Activated CD8-positive, alpha-beta memory T cell treated with anti-CD3 and anti-CD28 coated beads for 48 hours (primary cell): Measurements from ENCODE around the gene MYH6.
"Not testable (repeated sequence)": the region's sequence is repeated elsewhere in the genome, so short reads cannot be mapped to it uniquely, and the experiment has no call there.

ENCODE experiments used
- DNase-seq, 3 experiments: peaks; one replicate each; pipeline ENCODE4 v3.0.0-alpha.2; 2020; ENCODE audit warnings: low read depth in 2 of 3, low spot score in 2 of 3

Gene MYH6

DNA sequence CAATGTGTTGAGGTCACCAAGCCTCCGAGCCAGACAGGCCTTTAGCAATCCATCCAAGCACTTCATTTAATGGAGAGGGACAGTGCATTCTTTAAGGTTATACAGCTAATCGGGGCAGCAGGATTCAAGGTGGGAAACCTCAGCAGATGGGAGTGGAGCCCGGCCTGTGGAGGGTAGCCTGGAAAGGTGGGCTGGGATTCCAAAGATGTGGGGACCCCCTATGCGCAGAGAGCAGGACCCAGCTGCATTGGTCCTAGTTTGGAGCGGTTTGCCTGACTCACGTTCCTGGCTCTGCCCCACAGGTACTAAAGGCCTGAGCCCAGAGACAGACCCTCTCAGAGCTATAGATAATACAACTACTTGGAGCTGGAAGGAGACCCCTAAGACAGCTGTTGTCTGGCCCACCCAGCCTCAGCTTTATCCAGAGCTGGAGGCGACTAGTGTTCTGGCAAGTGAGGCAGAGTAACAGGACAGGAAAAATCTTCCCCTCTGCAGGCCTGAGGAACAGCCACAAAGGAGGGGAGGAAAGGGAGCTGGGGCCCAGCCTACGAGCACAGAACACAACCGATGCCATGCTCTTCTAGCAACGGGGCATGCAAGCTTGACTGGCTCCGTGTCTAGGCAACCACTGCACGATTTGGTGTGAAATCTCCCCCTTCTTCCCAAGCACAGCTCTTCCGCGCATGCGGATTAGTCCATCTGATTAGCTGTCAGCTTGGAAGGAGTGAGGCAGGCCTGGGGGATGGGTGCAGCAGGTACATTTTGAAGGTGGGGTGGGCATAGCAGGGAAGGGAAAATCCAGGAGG, 28.5 kb upstream of the MYH6 start:
- DNase-seq = no peak

DNA sequence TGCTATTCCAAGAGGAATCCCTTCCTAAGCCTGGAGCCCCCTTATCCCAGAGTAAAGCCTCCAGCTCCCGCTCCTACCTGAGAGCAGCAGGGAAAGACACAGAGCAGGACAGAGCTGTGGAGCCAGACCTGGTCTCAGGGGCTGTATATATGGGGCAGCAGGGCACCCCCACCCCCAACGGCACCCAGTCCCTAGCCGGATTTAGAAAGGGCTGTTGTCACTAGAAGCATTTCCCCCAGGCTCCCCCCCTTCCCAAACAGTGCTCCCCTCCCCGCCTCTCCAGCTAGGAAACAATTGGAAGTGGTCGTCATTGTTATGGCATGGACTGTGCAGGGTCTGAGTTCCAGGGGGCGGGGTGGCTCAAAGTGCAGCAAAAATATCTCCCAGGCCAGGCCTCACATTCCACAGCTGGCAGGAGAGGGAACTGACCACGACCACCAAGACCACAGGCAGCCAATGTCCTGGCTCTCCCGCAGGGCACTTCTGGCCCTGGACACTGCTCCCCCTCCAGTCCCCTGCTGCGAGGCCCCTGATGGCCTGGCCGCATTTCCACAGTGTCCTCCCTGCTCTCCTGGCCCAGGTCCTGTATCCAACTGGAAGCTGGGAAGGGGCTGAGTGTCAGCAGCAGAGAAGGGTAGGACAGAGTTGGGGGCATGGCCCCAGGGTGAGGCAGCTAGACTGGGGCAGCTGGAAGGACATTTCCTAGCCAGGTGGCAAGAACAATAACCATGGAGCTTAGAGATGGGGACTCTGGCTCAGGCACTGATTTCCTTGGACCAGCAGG, 27.7 kb upstream of the MYH6 start, which contains the start of gene MYH7:
Gene MYH7, minus strand, starts transcription at position 118 of the 784 bp plus-strand sequence. CDS start 1,928 bp downstream, outside the sequence.
- no peak for DNase-seq

DNA sequence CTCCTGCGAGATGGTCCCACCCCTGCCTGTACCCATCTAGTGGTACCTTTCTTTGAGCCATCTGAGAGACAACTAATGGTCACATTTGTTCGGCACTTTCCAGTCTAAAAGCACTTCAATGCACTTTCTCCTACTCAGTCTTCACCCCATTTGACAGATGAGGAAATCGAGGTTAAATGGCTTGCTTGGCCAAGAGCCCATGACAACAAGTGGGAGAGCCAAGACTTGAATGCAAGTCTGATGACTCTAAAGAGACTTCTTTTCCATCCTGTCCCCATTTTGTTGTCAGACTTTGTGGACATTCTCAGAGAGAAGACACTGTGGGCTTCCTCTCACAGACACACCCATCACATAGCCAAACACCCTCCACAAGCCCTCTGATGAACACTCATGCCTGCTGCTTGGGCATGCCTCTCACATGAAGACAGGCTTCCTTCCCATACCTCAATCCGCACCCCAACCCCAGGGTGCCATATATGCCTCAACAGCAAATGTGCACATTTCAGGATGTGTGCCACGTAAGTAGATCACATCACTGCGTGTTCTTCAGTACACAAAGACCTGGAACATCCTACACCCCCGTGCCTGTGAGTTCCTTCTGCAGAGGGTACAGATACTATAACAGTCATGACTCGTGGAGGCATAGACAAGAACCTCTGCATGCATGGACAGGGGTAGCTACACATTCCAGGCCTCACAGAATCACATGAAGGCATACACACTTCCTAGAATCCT, 26.6 kb upstream of the MYH6 start:
- DNase-seq = no peak

DNA sequence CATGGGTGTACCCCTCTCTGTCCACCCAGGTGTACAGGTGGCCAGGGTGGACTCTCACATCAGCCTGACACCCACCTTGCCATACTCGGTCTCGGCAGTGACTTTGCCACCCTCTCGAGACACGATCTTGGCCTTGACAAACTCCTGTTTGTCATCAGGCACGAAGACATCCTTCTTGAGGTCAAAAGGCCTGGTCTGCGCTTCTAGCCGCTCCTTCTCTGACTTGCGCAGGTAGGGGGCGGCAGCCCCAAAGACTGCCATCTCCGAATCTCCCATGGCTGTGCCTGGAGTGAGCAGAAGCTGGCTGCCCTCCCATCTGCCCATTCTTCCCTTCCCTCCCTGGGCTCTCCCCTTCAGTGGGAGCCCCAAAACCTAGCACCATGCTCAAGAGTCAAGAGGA, 25.4 kb upstream of the MYH6 start:
- no peak for DNase-seq

DNA sequence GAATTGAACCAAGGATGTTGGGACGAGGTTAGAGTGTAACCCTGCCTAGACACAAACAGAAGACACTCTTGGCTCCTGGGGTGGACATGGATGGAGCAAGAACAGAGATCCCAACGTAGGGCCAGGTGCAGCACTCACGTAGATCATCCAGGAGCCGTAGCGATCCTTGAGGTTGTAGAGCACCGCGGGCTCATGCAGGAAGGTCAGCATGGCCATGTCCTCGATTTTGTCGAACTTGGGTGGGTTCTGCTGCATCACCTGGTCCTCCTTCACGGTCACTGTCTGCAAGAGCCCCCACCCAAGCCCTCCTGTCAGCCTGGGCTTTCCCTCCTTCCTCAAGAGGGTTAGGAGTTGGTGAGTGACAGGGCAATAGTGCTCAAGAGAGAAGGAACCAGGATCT, 24.9 kb upstream of the MYH6 start:
- no peak for DNase-seq

DNA sequence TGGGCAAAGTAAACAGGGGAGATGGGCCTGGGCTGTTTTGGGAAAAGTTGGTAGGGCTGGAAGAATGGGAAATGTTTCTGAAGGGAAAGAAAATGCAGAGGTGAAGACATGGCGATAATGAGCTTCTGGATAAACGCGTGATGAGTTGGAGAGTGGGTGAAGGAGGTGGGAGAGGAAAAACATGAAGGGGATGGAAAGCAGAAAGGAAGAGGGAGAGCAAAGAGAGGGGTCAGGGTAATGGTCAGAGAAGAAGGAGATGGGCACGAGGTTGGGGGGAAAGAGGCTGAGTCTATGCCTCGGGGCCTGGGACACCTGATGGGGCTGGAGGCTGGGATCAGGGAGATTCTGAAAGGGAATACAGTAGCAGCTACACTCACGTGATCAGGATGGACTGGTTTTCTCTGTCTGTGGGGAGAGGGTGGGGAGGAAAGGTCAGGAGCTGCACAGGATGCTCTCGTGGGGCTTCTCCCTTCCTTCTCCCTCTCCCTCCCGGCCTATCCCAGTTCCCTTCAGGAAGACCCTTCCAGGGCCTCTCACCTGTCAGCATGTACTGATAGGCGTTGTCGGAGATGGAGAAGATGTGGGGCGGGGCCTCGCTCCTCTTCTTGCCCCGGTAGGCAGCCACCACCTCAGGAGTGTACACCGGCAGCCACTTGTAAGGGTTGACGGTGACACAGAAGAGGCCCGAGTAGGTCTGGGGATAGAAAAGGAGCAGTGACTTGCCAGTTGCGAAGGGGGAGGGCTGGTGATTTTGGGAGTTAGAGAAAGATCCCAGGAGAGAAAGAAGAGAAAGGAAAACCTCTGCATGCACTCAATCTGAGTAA, 24.2 kb upstream of the MYH6 start:
- no peak for DNase-seq

DNA sequence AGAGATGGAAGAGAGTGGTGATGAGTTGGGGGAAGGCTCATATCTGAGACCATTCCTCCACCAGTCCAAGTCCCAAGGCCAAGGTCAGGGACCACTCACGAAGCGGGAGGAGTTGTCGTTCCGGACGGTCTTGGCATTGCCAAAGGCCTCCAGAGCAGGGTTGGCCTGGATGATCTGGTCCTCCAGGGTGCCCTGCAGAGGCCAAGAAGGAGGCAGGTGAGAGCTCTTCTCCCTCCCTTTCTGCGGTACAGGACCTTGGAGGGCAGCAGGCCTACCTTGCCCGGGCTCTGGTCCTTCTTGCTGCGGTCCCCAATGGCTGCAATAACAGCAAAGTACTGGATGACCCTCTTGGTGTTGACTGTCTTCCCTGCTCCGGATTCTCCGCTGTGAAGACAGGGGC, 23.4 kb upstream of the MYH6 start:
- DNase-seq = no peak

DNA sequence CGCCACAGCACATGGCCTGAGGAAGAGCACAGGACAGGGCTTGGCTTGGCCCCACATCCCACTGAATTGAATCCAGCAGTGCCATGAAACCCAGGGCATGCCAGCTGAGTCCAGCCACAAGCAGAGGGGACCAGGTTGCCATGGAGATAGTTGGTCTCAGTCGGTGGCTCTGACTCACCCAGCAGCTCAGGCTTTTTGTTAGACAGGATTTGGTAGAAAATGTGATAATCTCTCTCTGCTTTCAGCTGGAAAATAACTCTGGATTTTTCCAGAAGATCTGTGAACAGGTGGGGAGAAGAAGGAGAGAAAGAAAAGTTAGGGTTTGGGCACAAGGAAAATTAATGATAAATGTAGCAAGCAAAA, 22.6 kb upstream of the MYH6 start:
- DNase-seq = no peak

DNA sequence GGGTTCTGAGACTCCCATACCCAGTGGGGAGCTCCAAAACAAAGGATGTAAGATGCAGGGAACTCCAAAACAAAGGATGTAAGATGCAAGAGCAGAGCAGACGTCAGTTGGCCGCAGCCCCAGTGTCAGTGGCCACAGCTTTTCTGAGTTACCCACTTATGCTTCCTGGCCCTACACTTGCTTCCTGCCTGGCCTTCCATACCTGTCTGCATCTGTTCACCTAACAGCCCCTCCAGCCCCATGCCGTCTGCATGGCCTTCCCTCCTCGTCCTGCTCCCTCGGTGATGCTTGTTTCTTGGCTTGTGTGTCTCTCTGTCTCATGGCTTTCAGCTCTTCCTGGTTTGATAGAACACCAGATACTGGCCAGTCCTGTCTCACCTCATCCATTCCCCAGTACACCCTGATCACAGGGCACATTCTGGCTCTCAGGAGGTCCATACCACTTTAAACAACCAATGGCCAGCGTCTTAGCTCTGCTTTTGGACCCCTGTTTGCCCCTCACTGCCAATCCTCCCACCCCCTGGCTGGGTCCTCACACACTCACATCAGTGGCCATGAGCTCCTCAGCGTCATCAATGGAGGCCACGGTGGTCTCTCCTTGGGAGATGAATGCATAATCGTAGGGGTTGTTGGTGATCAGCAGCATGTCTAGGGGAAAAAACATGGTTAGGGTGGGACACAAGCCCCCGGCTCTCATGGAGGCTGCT, 22.1 kb upstream of the MYH6 start:
- DNase-seq = no peak

DNA sequence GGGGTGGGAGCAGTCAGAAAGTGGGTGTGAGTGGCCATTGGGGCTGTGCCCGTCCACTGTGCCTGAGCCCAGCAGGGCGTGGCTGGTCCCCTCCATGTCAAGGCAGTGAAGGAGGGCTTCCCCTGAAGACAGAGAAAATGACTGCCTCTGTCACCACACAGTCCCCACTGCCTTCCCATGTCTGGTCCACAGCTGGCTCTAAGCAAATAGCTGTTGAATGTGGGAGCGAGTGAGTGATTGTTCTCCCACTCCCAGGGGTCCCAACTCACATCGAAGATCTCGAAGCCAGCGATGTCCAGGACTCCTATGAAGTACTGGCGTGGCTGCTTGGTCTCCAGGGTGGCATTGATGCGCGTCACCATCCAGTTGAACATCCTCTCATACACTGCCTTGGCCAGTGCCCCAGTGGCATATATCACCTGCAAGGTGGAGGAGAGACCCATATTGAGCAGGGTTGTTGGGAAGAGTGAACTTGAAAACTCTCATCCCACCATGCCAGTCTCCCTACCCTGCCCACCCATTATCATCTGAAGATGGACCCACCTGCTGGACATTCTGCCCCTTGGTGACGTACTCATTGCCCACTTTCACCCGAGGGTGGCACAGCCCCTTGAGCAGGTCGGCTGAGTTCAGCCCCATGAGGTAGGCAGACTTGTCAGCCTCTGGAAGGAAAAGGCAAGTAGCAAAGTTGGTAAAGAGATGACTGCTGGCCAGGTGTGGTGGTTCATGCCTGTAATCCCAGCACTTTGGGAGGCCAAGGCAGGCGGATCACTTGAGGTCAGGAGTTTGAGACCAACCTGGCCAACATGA, 20.8 kb upstream of the MYH6 start:
- DNase-seq = no peak

DNA sequence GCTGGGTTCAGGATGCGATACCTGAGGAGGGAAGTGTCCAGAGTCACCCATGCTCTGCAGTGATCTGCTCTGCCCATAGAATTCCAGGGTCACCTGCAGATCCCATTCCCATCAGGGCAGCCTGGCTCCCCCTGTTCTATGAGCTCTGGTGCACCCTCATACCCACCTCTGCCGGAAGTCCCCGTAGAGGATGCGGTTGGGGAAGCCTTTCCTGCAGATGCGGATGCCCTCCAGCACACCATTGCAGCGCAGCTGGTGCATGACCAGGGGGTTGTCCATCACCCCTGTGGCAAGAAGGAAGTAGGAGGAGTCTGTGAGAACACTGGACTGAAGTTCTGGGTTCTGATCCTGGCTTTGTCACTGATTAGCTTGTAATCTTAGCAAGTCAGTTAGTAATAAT, 17.7 kb upstream of the MYH6 start:
- DNase-seq = not testable (repeated sequence)

DNA sequence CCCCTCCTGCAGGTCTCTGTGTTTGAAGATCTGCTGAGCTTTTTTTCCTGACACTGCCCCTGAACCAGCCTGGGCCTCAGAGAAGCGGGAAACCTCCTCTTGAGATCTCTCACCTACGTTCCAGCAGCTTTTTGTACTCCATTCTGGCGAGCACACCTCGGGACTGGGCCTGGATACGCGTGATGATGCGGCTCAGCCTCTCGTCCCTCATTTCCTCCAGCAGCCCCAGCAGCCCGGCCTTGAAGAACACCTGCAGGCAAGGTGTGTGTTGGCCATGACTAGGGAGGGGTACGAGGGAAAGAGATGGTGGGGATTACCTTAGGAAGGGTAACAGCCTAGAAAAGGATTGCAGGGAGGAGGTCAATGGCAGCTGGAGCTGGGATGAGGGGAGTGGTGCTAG, 17.1 kb upstream of the MYH6 start:
- DNase-seq = no peak

DNA sequence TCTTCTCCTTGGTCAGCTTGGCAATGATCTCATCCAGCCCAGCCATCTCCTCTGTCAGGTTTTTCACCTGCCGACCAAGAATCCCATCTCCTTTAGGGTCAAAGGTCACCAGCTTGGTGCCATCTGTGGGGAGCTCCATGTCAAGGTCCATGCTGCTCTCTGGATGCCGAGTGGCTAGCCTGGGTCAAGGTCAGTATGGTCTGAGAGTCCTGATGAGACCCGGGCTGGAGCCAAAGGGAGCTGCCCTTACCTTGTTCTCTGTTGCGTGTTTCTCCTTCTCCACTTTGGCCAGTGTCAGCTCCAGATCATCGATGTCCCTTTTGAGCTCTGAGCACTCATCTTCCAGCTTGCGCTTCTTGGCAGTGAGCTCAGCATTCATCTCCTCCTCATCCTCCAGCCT, 15.6 kb upstream of the MYH6 start:
- DNase-seq = no peak

DNA sequence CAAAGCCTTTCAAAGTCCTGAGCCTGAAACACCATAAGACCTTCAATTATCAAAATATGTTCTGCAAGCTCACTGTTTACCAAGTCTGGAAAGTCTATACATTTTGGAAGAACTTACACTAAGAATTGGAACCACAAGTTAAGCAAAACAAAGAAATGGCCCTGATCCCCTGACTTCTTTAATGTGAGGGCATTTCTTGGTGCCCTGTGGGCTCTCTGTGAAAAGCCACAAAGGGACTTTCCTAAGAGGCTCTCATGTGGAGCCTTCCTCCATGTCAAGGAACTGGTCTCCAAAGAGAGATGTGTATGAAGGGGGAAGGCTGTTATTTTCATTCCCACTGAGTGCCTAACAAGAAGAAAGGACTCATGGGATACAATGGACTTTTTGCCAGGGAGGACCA, 13.5 kb upstream of the MYH6 start:
- DNase-seq = no peak

DNA sequence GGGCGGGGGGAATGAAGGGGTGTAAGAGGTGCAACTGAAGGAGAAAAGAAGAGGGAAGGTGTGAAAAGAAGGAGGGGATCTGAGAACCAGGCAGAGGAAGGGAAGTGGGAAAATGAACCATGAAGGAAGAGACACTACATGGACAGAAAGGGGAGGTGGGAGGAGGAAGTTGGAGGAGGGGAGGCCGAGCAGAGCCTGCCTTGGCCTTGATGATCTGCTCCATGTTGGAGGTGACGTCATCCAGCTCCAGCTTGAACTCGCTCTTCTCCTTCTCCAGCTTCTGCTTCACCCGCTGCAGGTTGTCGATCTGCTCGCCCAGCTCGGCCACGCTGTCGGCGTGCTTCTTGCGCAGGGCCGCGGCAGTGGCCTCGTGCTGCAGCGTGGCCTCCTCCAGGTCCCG, 11.6 kb upstream of the MYH6 start:
- DNase-seq = not testable (repeated sequence)

DNA sequence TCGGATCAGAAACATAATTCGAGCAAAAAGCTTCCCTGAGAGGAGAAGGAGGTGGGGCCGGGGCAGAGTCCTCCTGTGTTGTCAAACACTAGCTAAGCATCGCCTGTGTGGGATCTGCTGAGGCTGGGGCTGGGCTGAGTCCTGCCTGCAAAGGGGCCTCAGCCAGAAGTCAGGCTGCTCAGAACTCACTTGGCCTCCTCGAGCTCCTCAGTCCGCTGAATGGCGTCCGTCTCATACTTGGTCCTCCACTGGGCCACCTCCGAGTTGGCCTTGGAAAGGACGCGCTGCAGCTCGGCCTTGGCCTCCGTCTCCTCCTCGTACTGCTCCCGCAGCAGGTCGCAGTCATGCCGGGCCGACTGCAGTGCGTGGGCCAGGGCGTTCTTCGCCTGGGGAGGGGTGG, 9.9 kb upstream of the MYH6 start:
- DNase-seq = no peak

DNA sequence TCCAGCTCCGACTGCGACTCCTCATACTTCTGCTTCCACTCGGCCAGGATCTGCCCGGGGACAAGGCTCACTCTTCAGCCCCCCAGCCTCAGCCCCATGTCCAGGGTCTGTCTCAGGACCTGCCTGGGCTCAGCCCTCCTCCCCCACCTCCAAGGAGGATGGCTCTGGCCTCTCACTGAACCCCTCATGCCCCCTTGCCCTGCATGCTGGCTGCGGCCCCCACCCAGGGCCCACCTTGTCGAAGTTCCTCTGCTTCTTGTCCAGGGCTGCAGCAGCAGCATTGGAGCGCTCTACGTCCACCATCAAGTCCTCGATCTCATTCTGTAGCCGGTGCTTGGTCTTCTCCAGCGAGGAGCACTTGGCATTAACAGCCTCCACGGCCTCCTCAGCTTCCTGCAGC, 9.2 kb upstream of the MYH6 start:
- DNase-seq = not testable (repeated sequence)

DNA sequence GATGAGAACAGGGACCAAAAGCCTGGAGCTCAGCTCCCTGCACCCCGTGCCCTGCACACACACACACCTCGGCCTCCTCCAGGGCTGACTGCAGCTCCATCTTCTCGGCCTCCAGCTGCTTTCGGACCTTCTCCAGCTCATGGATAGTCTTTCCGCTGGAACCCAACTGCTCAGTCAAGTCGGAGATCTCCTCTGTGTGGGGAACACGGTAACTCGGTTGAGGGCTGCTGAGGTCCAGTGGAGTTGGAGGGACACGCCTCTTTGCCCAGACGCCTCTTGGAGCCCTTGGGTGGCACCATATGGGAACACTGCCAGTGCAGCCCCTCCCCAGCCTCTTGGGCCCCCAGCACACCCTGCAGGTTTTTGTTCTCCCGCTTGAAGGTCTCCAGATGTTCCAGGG, 8.7 kb upstream of the MYH6 start:
- DNase-seq = no peak
